Activated naive CD8-positive, alpha-beta T cell treated with anti-CD3 and anti-CD28 coated beads for 36 hours (primary cell): ENCODE measurements around the gene FAM219A. TPM values are rescaled to one million over a fixed set of nuclear protein-coding genes. Genes with fewer than 3 reads are reported as not detected.
A peak's percentile ranks its signal among the peaks of the same experiment; 100 is the strongest.

Experiments
- DNase-seq: peaks from one replicate; pipeline ENCODE4 v3.0.0; 2021
- H3K27ac Mint-ChIP-seq: one replicate; pipeline ENCODE4 v1.8.0; 2022; ENCODE audit warnings: mild to moderate bottlenecking, moderate library complexity, mixed read lengths
- H3K27me3 Mint-ChIP-seq: one replicate; pipeline ENCODE4 v1.8.0; 2022; ENCODE audit warnings: mild to moderate bottlenecking, mixed read lengths
- H3K36me3 Mint-ChIP-seq: one replicate; pipeline ENCODE4 v1.8.0; 2021; ENCODE audit warnings: mild to moderate bottlenecking, mixed read lengths
- H3K4me1 Mint-ChIP-seq: one replicate; pipeline ENCODE4 v1.8.0; 2021; ENCODE audit warnings: mixed read lengths
- H3K4me3 Mint-ChIP-seq: one replicate; pipeline ENCODE4 v1.8.0; 2022; ENCODE audit warnings: mild to moderate bottlenecking, moderate library complexity, mixed read lengths
- H3K9me3 Mint-ChIP-seq: one replicate; pipeline ENCODE4 v1.8.0; 2022; ENCODE audit warnings: mixed read lengths
- total RNA-seq, 2 experiments: library from RNA; stranded (reverse); gene quantifications; one replicate each; pipeline ENCODE4 v1.2.3, GENCODE V29; 2021

FAM219A gene
- total RNA-seq, 2 experiments from 2014 or later: 7.5 to 8.2 TPM

- no peak for DNase-seq
- no peaks in the 10 kb centered on the region for H3K9me3 Mint-ChIP-seq
- H3K4me3 Mint-ChIP-seq: no peak overlapping the region
- H3K27me3 Mint-ChIP-seq: no peaks in the 10 kb centered on the region
- H3K4me1 Mint-ChIP-seq: no peaks in the 10 kb centered on the region
- no peak overlapping the region for H3K27ac Mint-ChIP-seq
- H3K36me3 Mint-ChIP-seq: no peaks in the 10 kb centered on the region
These were observed 49.2 kb downstream of the FAM219A start for GRCh38 chr9:34409154-34409553.

- Mint-ChIP-seq H3K4me1 (no peaks in the 10 kb centered on the region), H3K9me3 (no peaks in the 10 kb centered on the region), H3K27ac (no peak overlapping the region), H3K36me3 (no peaks in the 10 kb centered on the region), H3K27me3 (no peaks in the 10 kb centered on the region), H3K4me3 (no peak overlapping the region)
- no peak for DNase-seq
These were observed 50.2 kb downstream of the FAM219A start for GRCh38 chr9:34408173-34408572.

- Mint-ChIP-seq H3K27ac (no peak overlapping the region), H3K36me3 (no peaks in the 10 kb centered on the region), H3K9me3 (no peaks in the 10 kb centered on the region), H3K4me1 (no peaks in the 10 kb centered on the region), H3K4me3 (no peak overlapping the region), H3K27me3 (no peaks in the 10 kb centered on the region)
- DNase-seq: no peak
These were observed 52.2 kb downstream of the FAM219A start for GRCh38 chr9:34406219-34406618.

GRCh38 chr9:34405719-34406118, 52.7 kb downstream of the FAM219A start:
- no peaks in the 10 kb centered on the region for H3K4me1 Mint-ChIP-seq
- H3K27me3 Mint-ChIP-seq: no peaks in the 10 kb centered on the region
- no peak for DNase-seq
- H3K4me3 Mint-ChIP-seq: no peak overlapping the region
- no peak overlapping the region for H3K27ac Mint-ChIP-seq
- no peaks in the 10 kb centered on the region for H3K9me3 Mint-ChIP-seq
- no peaks in the 10 kb centered on the region for H3K36me3 Mint-ChIP-seq

GRCh38 chr9:34403554-34404380, 54.6 kb downstream of the FAM219A start:
- H3K27ac Mint-ChIP-seq: no peak overlapping the region
- DNase-seq: peak; percentile 37
- no peaks in the 10 kb centered on the region for H3K27me3 Mint-ChIP-seq
- H3K36me3 Mint-ChIP-seq: no peaks in the 10 kb centered on the region
- H3K4me1 Mint-ChIP-seq: no peaks in the 10 kb centered on the region
- H3K4me3 Mint-ChIP-seq: no peak overlapping the region
- no peaks in the 10 kb centered on the region for H3K9me3 Mint-ChIP-seq

GRCh38 chr9:34400686-34401602, 57.4 kb downstream of the FAM219A start:
- Mint-ChIP-seq H3K4me3 (no peak overlapping the region), H3K27ac (no peak overlapping the region), H3K36me3 (no peaks in the 10 kb centered on the region), H3K27me3 (no peaks in the 10 kb centered on the region), H3K4me1 (no peaks in the 10 kb centered on the region), H3K9me3 (no peaks in the 10 kb centered on the region)
- no peak for DNase-seq

- Mint-ChIP-seq H3K9me3 (no peaks in the 10 kb centered on the region), H3K4me3 (no peak overlapping the region), H3K4me1 (no peaks in the 10 kb centered on the region), H3K27ac (no peak overlapping the region), H3K27me3 (no peaks in the 10 kb centered on the region), H3K36me3 (no peaks in the 10 kb centered on the region)
- no peak for DNase-seq
These were observed 58.1 kb downstream of the FAM219A start for GRCh38 chr9:34400275-34400674.

GRCh38 chr9:34399729-34400128, 58.6 kb downstream of the FAM219A start:
- H3K4me3 Mint-ChIP-seq: no peak overlapping the region
- no peak for DNase-seq
- H3K27ac Mint-ChIP-seq: no peak overlapping the region
- no peaks in the 10 kb centered on the region for H3K4me1 Mint-ChIP-seq
- H3K27me3 Mint-ChIP-seq: no peaks in the 10 kb centered on the region
- no peaks in the 10 kb centered on the region for H3K9me3 Mint-ChIP-seq
- H3K36me3 Mint-ChIP-seq: no peaks in the 10 kb centered on the region

GRCh38 chr9:34398875-34399274, 59.5 kb downstream of the FAM219A start:
- no peak for DNase-seq
- H3K27ac Mint-ChIP-seq: no peak overlapping the region
- no peaks in the 10 kb centered on the region for H3K36me3 Mint-ChIP-seq
- H3K4me3 Mint-ChIP-seq: no peak overlapping the region
- H3K27me3 Mint-ChIP-seq: no peaks in the 10 kb centered on the region
- no peaks in the 10 kb centered on the region for H3K9me3 Mint-ChIP-seq
- H3K4me1 Mint-ChIP-seq: no peaks in the 10 kb centered on the region

GRCh38 chr9:34396276-34397214, 61.8 kb downstream of the FAM219A start:
- no peaks in the 10 kb centered on the region for H3K36me3 Mint-ChIP-seq

GRCh38 chr9:34392511-34392910, 65.9 kb downstream of the FAM219A start:
- Mint-ChIP-seq H3K4me3 (no peak overlapping the region), H3K9me3 (no peaks in the 10 kb centered on the region), H3K36me3 (no peaks in the 10 kb centered on the region), H3K27me3 (peaks cover 7% of the 10 kb centered on the region), H3K27ac (no peak overlapping the region), H3K4me1 (no peaks in the 10 kb centered on the region)
- no peak for DNase-seq

More at GRCh38 chr9:34396276-34397214, 61.8 kb downstream of the FAM219A start:
- DNase-seq: no peak
- peaks cover under 1% of the 10 kb centered on the region for H3K27me3 Mint-ChIP-seq
- no peak overlapping the region for H3K27ac Mint-ChIP-seq
- no peak overlapping the region for H3K4me3 Mint-ChIP-seq
- no peaks in the 10 kb centered on the region for H3K4me1 Mint-ChIP-seq
- no peaks in the 10 kb centered on the region for H3K9me3 Mint-ChIP-seq

- Mint-ChIP-seq H3K27me3 (peaks cover 7% of the 10 kb centered on the region), H3K4me3 (no peak overlapping the region), H3K36me3 (no peaks in the 10 kb centered on the region), H3K27ac (no peak overlapping the region), H3K9me3 (no peaks in the 10 kb centered on the region), H3K4me1 (no peaks in the 10 kb centered on the region)
- no peak for DNase-seq
These were observed 71.1 kb downstream of the FAM219A start for GRCh38 chr9:34387239-34387638.

GRCh38 chr9:34386656-34387055, 71.7 kb downstream of the FAM219A start:
- no peaks in the 10 kb centered on the region for H3K9me3 Mint-ChIP-seq
- H3K36me3 Mint-ChIP-seq: no peaks in the 10 kb centered on the region
- DNase-seq: no peak
- peaks cover 7% of the 10 kb centered on the region for H3K27me3 Mint-ChIP-seq
- H3K4me1 Mint-ChIP-seq: no peaks in the 10 kb centered on the region
- H3K27ac Mint-ChIP-seq: no peak overlapping the region
- no peak overlapping the region for H3K4me3 Mint-ChIP-seq

- H3K9me3 Mint-ChIP-seq: no peaks in the 10 kb centered on the region
- H3K4me1 Mint-ChIP-seq: peaks cover 5% of the 10 kb centered on the region
- no peak for DNase-seq
- no peak overlapping the region for H3K4me3 Mint-ChIP-seq
- H3K27me3 Mint-ChIP-seq: no peaks in the 10 kb centered on the region
- H3K27ac Mint-ChIP-seq: no peak overlapping the region
- peaks cover 2% of the 10 kb centered on the region for H3K36me3 Mint-ChIP-seq
These were observed 72.7 kb downstream of the FAM219A start for GRCh38 chr9:34385561-34386230.
